Suprapubic skin (tissue), 3 donors: ENCODE data around the gene TDP2.

ENCODE experiments used
- POLR2A ChIP-seq, 2 donors: fragments of 450-650 bp; IDR thresholded peaks; one replicate each; pipeline ENCODE4 v1.6.1; 2017; ENCODE audit warnings: antibody characterized with exemption in 2 of 2, mild to moderate bottlenecking in 2 of 2, moderate library complexity in 2 of 2
- TF ChIP-seq, protein P1 (sequence below), 2 donors: fragments of 200-600 bp in 1 of 2; fragments of 450-650 bp in 1 of 2; sonication (generic) in 1 of 2; IDR thresholded peaks; one replicate each; pipeline ENCODE4 v1.5.1; 2016 to 2019; ENCODE audit warnings: antibody characterized with exemption in 2 of 2, mild to moderate bottlenecking in 1 of 2, moderate library complexity in 1 of 2

DNA sequence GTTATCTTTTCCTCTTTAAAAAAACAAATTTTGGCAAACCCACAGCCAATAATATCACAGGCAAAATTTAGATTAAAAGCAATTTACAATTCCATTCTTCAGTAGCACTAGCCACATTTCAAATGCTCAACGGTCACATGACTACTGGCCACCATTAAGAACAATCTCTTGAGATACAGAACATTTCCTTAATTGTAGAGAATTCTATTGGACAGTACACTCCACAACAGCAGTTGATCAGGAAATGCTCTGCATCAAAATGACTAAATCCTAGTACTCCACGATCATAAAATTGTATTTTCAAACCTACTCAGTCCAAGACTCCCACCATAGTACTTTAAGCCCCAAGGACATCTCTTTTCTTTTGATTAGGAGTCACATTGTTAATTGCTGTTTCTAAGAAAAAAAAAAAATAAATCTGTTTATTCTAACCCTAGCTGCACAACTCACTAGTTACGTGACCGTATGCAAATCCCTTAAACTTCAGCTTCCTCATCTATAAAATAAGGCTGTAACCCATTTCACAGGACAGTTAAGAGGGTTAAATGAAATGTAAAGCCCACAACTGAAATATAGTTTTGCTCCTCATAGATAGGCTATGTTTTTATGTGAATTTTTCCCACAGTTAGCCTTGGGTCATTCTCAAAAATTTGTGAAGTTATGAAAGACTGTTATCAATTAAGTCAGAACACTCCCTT is 42.5 kb upstream of the TDP2 start:
- no peak for TF ChIP-seq POLR2A (IDR thresholded peaks at IDR 0.05)
- TF ChIP-seq, protein P1, sequence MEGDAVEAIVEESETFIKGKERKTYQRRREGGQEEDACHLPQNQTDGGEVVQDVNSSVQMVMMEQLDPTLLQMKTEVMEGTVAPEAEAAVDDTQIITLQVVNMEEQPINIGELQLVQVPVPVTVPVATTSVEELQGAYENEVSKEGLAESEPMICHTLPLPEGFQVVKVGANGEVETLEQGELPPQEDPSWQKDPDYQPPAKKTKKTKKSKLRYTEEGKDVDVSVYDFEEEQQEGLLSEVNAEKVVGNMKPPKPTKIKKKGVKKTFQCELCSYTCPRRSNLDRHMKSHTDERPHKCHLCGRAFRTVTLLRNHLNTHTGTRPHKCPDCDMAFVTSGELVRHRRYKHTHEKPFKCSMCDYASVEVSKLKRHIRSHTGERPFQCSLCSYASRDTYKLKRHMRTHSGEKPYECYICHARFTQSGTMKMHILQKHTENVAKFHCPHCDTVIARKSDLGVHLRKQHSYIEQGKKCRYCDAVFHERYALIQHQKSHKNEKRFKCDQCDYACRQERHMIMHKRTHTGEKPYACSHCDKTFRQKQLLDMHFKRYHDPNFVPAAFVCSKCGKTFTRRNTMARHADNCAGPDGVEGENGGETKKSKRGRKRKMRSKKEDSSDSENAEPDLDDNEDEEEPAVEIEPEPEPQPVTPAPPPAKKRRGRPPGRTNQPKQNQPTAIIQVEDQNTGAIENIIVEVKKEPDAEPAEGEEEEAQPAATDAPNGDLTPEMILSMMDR (IDR thresholded peaks at IDR 0.05), result no peak
